Sigmoid colon (tissue), 4 donors: ENCODE results near the gene GPC1.

Experiments used
- POLR2A ChIP-seq, 2 donors: fragments of 450-650 bp; IDR thresholded peaks; one replicate each; pipeline ENCODE4 v1.6.1; 2016; ENCODE audit warnings: antibody characterized with exemption in 2 of 2, mild to moderate bottlenecking in 2 of 2, moderate library complexity in 2 of 2
- POLR2AphosphoS5 ChIP-seq, 4 donors: sonication (generic); formaldehyde crosslinking; IDR thresholded peaks; one replicate each; pipeline ENCODE4 v1.6.1; 2017; ENCODE audit warnings: antibody characterized with exemption in 4 of 4
- TF ChIP-seq, protein P1 (sequence below), 4 experiments: fragments of 450-650 bp in 3 of 4; fragments of 200-600 bp in 1 of 4; IDR thresholded peaks; one replicate each; pipeline ENCODE4 v1.5.1; 2016 to 2019; ENCODE audit warnings: antibody characterized with exemption in 4 of 4, mild to moderate bottlenecking in 3 of 4, moderate library complexity in 2 of 4

DNA sequence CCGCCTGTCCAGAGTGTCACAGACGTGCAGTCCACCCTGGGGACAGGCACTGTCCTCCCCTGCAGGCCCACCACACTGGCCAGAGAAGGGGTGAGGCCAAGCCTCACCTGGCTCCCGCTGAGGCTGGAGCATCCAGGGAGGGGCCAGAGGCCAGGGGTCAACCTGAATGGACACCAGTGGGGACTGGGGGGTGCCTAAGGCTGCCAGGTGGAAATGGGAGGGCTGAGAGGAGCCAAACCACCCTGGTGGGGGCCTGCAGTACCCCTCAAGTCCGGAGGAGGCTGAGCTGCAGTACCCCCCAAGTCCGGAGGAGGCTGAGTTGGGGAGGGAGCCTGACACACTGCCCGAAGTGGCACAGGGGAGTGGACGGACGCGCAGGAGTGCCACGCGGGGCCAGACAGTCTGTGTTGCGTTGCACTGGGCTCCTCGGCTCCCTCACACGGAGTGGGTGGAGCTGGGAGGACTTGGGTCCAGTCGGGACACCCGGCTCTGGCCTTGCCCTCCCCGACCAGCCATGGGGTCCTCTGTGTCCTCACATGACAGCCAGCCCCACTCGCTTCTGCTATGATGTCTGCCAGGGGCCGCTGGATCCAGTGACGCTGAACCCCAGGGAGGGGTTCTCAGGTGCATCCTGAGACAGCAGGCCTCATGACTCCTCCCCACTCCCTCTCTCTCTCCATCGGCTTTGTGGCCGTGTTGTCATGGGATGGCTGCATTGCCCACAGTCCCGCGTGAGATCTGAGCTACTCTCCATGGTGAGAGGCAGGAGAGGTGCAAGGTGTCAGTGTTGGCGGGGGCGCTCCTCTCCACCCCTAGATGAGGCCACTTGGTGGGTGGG is 22.3 kb upstream of the GPC1 start:
- TF ChIP-seq, protein P1, sequence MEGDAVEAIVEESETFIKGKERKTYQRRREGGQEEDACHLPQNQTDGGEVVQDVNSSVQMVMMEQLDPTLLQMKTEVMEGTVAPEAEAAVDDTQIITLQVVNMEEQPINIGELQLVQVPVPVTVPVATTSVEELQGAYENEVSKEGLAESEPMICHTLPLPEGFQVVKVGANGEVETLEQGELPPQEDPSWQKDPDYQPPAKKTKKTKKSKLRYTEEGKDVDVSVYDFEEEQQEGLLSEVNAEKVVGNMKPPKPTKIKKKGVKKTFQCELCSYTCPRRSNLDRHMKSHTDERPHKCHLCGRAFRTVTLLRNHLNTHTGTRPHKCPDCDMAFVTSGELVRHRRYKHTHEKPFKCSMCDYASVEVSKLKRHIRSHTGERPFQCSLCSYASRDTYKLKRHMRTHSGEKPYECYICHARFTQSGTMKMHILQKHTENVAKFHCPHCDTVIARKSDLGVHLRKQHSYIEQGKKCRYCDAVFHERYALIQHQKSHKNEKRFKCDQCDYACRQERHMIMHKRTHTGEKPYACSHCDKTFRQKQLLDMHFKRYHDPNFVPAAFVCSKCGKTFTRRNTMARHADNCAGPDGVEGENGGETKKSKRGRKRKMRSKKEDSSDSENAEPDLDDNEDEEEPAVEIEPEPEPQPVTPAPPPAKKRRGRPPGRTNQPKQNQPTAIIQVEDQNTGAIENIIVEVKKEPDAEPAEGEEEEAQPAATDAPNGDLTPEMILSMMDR (IDR thresholded peaks at IDR 0.05): no peak
- no peak for TF ChIP-seq POLR2AphosphoS5 (IDR thresholded peaks at IDR 0.05)
- no peak for TF ChIP-seq POLR2A (IDR thresholded peaks at IDR 0.05)
